Measurements from ENCODE around the gene CCL1. TPM values are rescaled to one million over a fixed set of nuclear protein-coding genes. Genes with fewer than 3 reads are reported as not detected.

CCL1 gene
- total and polyA plus RNA-seq, 10 of the 15 experiments (the other 5 are each of a cell fraction or from before 2014, with no cell fraction given): 0.14 to 1.8 (median 0.40) TPM; not detected in 3

DNA sequence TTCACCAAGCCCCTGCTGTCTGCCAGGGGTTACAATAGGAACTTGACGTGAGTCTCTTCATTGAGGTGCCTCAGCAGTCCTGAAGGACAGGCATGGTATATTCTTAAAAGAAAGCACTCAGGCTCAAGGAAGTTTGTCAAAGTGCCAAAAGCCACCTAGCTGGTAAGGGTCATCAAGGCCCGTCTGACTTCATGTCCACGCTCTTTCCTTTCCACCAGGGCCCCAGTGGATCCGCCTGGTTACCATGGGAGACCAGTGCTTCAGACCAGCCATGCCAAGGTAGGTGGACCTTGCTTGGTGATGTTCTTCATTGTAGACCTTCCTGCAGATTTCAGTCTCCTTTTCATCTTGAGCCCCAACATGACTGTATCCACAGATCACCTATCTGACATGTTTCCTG is 27.6 kb upstream of the CCL1 start:
- no peak for FAIRE-seq
- ChIA-PET CTCF (interaction anchor here (0.6 to 4.8 kb wide), 3 partner anchors 8 to 591 kb away, joined by 3 to 31 read pairs (median 3); partner anchors contain the start of gene CCL1), SMC1A (ENCODE audit: uncharacterized antibody, unreplicated experiment) (no interaction called here), RAD21 (ENCODE audit: unreplicated experiment) (no interaction called here), POLR2A (no interaction called here)
- WGBS (ENCODE audit: insufficient coverage, insufficient replicate concordance, low lambda C conversion rate, missing lambda C conversion rate): 62% methylated on average over 4 of the region's 4 CpGs
- no peak overlapping the region for H3K9ac ChIP-seq (ENCODE audit: control insufficient read depth, insufficient read depth, low read length)
- no peaks in the 10 kb centered on the region; the same call in 1 of the 2 replicates for H4K20me1 ChIP-seq (ENCODE audit: control insufficient read depth, insufficient read depth)
- no TSS peak for BruUV-seq (replicated peaks)
- TF ChIP-seq CHD1 (IDR thresholded peaks at IDR 0.05; ENCODE audit: low read depth, low read length) (no peak), KAT2A (conservative IDR thresholded peaks at IDR 0.05; ENCODE audit: control insufficient read depth, low read depth, low read length) (no peak), MXI1 (IDR thresholded peaks at IDR 0.05; ENCODE audit: low read depth, low read length) (no peak), HDGF (IDR thresholded peaks at IDR 0.05) (no peak), SIX5 (IDR thresholded peaks at IDR 0.05; ENCODE audit: low read depth, low read length, severe bottlenecking) (no peak), FOXM1 (IDR thresholded peaks at IDR 0.05; ENCODE audit: low read depth, low read length) (no peak), JUND (IDR thresholded peaks at IDR 0.05; ENCODE audit: low read depth, low read length) (no peak)
- TF ChIP-seq, protein P1, sequence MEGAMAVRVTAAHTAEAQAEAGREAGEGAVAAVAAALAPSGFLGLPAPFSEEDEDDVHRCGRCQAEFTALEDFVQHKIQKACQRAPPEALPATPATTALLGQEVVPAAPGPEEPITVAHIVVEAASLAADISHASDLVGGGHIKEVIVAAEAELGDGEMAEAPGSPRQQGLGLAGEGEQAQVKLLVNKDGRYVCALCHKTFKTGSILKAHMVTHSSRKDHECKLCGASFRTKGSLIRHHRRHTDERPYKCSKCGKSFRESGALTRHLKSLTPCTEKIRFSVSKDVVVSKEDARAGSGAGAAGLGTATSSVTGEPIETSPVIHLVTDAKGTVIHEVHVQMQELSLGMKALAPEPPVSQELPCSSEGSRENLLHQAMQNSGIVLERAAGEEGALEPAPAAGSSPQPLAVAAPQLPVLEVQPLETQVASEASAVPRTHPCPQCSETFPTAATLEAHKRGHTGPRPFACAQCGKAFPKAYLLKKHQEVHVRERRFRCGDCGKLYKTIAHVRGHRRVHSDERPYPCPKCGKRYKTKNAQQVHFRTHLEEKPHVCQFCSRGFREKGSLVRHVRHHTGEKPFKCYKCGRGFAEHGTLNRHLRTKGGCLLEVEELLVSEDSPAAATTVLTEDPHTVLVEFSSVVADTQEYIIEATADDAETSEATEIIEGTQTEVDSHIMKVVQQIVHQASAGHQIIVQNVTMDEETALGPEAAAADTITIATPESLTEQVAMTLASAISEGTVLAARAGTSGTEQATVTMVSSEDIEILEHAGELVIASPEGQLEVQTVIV (IDR thresholded peaks at IDR 0.05; ENCODE audit: borderline replicate concordance, partially characterized antibody): no peak
- no peaks in the 10 kb centered on the region for H3K36me3 ChIP-seq (ENCODE audit: control insufficient read depth in 2 of 2, insufficient read depth in 2 of 2, low read length in 1 of 2)
- intact Hi-C loops (cut with micrococcal nuclease; ENCODE audit: unreplicated experiment) (no loop called here), in situ Hi-C loops (cut with MboI) (no loop called here)
- no peak overlapping the region for H3K27ac ChIP-seq (ENCODE audit: control insufficient read depth, insufficient read depth)
- H3K27me3 ChIP-seq (replicated peaks in 1 of 2; ENCODE audit: control insufficient read depth in 2 of 2, insufficient read depth in 2 of 2, low read length in 1 of 2): no peaks in the 10 kb centered on the region
- no peaks in the 10 kb centered on the region for H3K79me2 ChIP-seq (ENCODE audit: control insufficient read depth, insufficient read depth, low read length)
- H3K4me3 ChIP-seq: no peak overlapping the region
- DNase-seq (ENCODE audit: low read depth, low spot score): no peak
- no peaks in the 10 kb centered on the region for H3K9me3 ChIP-seq (replicated peaks; ENCODE audit: control insufficient read depth, insufficient read depth, low read length)
- no peak overlapping the region for H3K4me2 ChIP-seq (ENCODE audit: control insufficient read depth, insufficient read depth)
- H2AFZ ChIP-seq (ENCODE audit: control insufficient read depth, low read depth, low read length): no peak overlapping the region
- no peak for ATAC-seq
- H3K4me1 ChIP-seq (ENCODE audit: control insufficient read depth, insufficient read depth, low read length): peaks cover 7% of the 10 kb centered on the region; the same call in 1 of the 2 replicates

All from GM12878 (cell line).